HG03439 (cell line): ENCODE data around the gene ARHGAP44.
A peak's percentile ranks its signal among the peaks of the same experiment; 100 is the strongest.
"Not testable (repeated sequence)": the region's sequence is repeated elsewhere in the genome, so short reads cannot be mapped to it uniquely, and the experiment has no call there.

Experiments used
- ATAC-seq: cut with Tn5 transposase; IDR thresholded peaks from one replicate; pipeline ENCODE4 v1.9.1; 2021; ENCODE audit warnings: mild to moderate bottlenecking, moderate library complexity; ENCODE audit not compliant: unreplicated experiment

Gene ARHGAP44

GRCh38 chr17:12814718-12815117 is 25.4 kb downstream of the ARHGAP44 start:
- ATAC-seq, result no peak

GRCh38 chr17:12815642-12816141 is 26.4 kb downstream of the ARHGAP44 start:
- ATAC-seq, result peak; percentile 100

DNA sequence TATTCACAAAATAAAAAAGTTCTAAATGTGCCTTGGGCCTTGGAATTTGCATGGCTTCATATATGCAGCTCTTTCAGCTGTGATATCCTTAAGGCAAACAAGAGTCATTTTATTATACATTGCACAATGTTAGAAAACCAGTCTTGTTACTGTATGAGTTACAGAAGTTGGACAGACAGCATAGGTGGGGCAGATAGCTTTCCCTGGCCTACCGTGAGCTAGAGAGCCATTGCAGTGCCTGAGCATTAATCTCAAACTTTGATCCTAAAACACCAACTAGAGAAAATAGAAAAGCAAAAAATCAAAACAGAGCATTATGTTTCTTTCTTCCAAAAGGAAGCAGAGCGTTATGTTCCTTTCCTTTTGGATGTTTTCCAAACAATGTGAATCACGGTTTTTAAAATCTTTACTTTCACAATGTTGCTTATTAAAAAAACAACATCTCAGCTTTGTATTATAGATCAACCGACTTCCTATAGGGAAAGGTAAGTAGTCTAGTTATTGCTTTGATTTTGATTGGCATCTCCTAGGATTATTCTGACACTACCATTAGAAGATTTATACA is 32.2 kb downstream of the ARHGAP44 start:
- ATAC-seq, result no peak

GRCh38 chr17:12826431-12826830 is 37.1 kb downstream of the ARHGAP44 start:
- no peak for ATAC-seq

GRCh38 chr17:12830777-12831247 is 41.5 kb downstream of the ARHGAP44 start:
- ATAC-seq, result no peak

DNA sequence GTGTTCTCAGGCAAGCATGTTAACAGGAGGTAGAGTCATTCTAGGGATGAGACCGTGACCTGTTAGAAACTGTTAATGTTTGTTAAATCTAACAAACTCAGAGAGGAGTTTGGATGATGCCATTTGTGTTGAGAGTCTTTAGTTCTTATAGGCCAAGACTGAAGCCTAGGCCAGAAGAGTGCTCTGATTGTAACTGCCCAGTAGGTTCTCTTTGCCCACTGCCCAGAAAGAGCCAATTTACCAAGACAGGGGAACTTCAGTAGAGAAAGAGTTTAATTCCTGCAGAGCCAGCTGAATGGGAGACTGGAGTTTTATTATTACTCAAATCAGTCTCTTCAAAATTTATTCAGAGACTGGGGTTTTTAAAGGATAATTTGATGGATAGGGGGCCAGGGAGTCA is 42.5 kb downstream of the ARHGAP44 start:
- ATAC-seq, result no peak

DNA sequence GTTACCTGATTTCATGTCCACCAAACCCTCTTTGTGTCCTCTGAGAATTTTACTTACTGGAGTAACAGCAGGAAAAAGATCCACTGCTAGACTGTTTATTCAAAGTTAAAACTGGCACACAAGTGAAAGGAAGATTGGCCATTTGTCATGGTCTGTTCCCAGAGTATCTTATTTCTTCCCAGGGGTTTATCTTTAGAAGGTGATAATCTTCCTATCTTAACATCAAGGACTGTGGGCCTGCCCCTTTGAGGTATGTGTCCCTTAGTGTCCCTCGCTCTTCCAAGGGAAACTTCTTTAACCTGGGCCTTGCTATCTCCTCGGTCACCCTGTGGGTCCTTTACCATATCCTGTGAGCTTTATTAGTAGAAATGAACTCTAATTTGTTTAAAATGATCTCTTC is 49.7 kb downstream of the ARHGAP44 start:
- ATAC-seq, result no peak

GRCh38 chr17:12842936-12843335 is 53.6 kb downstream of the ARHGAP44 start:
- ATAC-seq, result no peak

DNA sequence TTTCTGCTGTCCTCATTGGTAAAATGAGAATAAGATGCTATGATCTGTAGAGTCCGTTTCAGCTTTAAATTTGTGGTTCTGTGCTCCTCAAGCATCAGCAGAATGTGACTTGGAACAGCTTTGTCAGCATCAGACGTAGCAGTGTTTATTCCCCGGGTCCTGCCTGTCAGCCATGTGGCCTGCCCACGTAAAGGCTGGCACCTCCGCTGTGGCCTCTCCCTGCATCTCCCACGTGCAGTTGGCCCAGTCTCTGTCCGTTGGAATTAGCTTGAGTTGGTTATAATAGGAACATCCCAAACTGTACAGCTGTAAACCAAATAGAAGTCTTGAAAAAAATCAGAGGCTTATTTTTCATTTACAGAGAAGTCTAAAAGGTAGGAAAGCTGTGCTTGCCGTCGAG is 61.7 kb downstream of the ARHGAP44 start:
- ATAC-seq, result no peak

- ATAC-seq, result no peak
Measured at GRCh38 chr17:12851901-12852435, 62.7 kb downstream of the ARHGAP44 start.

GRCh38 chr17:12853921-12854320 is 64.6 kb downstream of the ARHGAP44 start:
- no peak for ATAC-seq

- no peak for ATAC-seq
Measured at GRCh38 chr17:12856416-12856815, 67.1 kb downstream of the ARHGAP44 start.

- ATAC-seq, result no peak
Measured at GRCh38 chr17:12857592-12857991, 68.3 kb downstream of the ARHGAP44 start.

DNA sequence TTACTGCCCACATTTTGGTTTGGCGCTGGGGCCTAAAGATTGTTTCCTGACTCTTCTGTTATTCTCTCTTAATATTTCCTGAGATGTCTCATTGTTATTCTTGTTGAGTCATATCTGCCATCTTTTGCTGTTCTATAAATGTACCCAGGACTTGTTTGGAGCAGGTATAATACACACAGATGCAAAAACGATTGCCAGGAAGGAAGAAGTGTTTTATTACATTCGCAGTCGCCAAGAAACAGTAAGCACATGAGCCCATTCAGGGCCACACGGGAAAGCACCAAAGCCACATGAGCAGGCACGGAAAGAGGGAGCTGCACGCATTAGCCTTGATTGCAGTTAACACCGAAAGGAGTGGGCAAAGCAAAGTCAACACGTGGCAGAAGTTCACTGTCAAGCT is 70.2 kb downstream of the ARHGAP44 start:
- no peak for ATAC-seq

- ATAC-seq, result no peak
Measured at GRCh38 chr17:12865769-12866168, 76.5 kb downstream of the ARHGAP44 start.

DNA sequence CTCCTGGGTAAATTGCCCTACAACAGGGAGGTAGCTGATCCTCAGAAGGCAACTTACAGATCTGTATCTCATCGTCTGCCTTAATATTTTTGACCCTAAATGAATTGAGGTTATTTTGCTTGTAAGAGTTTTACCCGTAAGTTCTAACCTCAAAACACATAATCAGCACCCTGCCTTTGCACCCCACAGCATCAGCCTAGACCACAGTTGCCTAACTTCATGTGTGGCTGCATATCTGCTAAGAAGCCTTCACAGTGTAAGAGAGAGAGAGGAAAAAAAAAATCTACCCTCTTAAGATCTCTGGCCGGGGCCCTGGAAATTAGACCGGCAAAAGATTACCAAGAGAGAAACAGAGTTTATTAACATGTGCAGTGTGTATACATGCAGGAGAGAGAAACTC is 76.9 kb downstream of the ARHGAP44 start:
- no peak for ATAC-seq

- ATAC-seq, result no peak
Measured at GRCh38 chr17:12867726-12868125, 78.4 kb downstream of the ARHGAP44 start.

- not testable (repeated sequence) for ATAC-seq
Measured at GRCh38 chr17:12873415-12874125, 84.3 kb downstream of the ARHGAP44 start.

- no peak for ATAC-seq
Measured at GRCh38 chr17:12877953-12878669, 88.8 kb downstream of the ARHGAP44 start.

DNA sequence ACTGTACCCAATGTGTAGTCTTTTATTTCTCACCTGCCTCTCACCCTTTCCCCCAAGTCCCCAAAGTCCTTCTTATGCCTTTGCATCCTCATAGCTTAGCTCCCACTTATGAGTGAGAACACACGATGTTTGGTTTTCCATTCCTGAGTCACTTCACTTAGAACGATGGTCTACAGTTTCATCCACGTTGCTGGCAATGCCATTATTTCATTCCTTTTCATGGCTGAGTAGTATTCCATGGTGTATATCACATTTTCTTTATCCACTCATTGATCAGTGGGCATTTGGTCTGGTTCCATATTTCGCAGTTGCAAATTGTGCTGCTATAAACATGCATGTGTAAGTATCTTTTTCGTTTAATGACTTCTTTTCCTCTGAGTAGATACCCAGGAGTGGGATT is 89.8 kb downstream of the ARHGAP44 start:
- not testable (repeated sequence) for ATAC-seq

GRCh38 chr17:12883472-12883871 is 94.2 kb downstream of the ARHGAP44 start:
- no peak for ATAC-seq

GRCh38 chr17:12887088-12887487 is 97.8 kb downstream of the ARHGAP44 start:
- no peak for ATAC-seq
